PC-3 (cell line): ENCODE results near the gene HIRA.

Source experiments
- CTCF ChIP-seq: fragments of 300-600 bp; sonication (generic); conservative IDR thresholded peaks from 2 replicates; pipeline ENCODE4 v1.5.1; 2017; ENCODE audit warnings: antibody characterized with exemption, low read depth, mild to moderate bottlenecking, low read length
- EZH2 ChIP-seq: fragments of 300-600 bp; sonication (generic); IDR thresholded peaks from one replicate; pipeline ENCODE4 v1.6.1; 2017; ENCODE audit warnings: antibody characterized with exemption, mild to moderate bottlenecking, low read length; ENCODE audit not compliant: unreplicated experiment

- no peak for TF ChIP-seq CTCF
- no peak for TF ChIP-seq EZH2
These were observed 9.1 kb upstream of the HIRA start for GRCh38 chr22:19440411-19441195.
